HG02870 (cell line): ENCODE data around the gene EGLN2.
"Not testable (repeated sequence)": the region's sequence is repeated elsewhere in the genome, so short reads cannot be mapped to it uniquely, and the experiment has no call there.

Experiments used
- ATAC-seq: cut with Tn5 transposase; IDR thresholded peaks from one replicate; pipeline ENCODE4 v1.9.1; 2021; ENCODE audit warnings: mild to moderate bottlenecking, moderate library complexity; ENCODE audit not compliant: unreplicated experiment

Gene EGLN2

DNA sequence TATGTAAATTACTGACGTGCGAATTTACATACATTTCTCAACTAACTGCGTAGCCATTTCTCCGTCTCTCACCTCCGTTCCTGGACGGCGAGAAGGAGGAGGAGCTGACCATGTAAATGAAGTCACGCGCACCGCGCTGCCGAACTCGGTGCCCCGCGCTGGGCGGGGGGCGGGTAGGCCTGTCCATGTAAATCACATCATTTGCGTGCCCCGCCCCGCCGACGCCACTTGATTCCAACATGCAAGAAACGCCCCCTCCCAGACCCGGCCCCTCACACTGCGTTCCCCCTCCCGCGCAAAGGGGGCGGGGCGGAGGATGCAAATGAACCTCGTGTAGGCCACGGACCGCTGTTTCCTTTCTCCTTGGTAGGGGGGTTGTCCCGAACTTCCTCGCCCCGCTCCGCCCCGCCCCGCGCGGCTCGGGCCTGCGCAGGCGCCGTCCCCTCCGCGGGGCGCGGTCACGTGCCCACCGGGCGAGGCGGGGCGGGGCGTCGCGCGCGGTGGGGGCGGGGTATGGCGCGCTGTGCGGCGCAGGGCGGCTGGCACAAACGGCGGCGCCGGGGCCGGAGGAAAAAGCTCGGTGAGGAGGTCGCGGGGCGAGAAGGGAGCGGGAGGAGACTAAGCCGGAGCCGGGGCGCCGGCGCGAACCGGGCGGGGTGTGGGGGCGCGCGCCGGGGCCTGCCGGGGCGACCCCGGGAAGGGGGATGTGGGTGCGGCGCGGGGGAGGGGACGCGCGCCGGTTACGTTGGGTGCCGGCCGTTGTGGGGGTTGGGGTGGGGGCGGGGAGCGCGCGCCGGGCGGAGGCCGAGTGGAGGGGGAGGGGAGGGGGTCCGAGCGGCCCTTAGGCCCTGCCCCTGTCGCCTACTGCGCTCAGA, at the start of gene EGLN2:
EGLN2 (plus strand) TSS at position 509 of the 875 bp plus-strand sequence. CDS start 1,382 bp downstream, outside the sequence.
- peak; percentile 71 for ATAC-seq

DNA sequence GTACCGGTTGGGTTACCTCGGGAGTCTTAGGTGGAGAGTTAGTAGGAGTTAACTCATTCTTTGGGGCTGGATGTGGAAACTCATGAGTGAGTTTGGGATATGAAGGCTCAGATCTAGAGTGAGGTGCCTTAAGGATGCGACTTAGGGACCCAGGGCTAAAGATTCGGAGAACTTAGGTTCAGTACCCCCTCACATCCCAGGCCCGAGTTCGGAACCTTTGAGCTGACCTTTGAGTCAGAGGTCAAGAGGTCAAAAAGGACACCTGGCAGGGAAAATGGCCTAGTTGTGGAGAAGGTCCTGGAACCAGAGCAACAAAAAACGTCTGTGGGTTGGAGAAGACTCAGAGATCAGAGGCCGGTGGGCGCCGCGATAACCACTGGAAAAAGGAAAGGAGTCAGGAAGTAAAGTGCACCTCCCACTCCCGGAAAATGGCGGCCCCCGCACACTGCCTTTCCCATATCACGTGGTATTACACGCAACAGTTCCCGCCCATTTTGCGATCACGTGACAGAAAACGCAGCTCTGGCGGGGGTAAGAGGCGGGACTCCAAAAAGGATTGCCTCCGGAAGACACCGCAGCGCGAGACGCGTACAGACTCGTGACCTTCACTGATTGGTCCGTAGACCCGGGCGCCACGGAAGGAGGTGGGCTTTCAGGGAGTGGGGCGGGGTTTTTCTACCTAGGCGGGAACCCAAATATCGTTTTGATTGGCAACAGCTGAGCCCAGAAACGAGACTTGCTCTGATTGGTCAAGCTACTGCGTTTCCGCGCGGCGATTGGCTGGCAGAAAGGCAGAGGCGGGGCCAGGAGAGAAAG, 48.7 kb upstream of the EGLN2 start, which contains the start of gene ACTMAP:
ACTMAP (minus strand) TSS at position 420 of the 816 bp plus-strand sequence. CDS start 674 bp downstream, outside the sequence.
- ATAC-seq = peak; percentile 89

GRCh38 chr19:40750874-40751537, 48.0 kb upstream of the EGLN2 start, which contains the start of gene SNRPA:
SNRPA (plus strand) TSS chr19:40751203; CDS start chr19:40751409, 206 bp downstream.
- peak; percentile 51 for ATAC-seq

- ATAC-seq = no peak
Measured at GRCh38 chr19:40752257-40752781, 46.7 kb upstream of the EGLN2 start.

- no peak for ATAC-seq
Measured at GRCh38 chr19:40754611-40755247, 44.3 kb upstream of the EGLN2 start.

GRCh38 chr19:40755248-40755624, 43.8 kb upstream of the EGLN2 start:
- ATAC-seq = no peak

- no peak for ATAC-seq
Measured at GRCh38 chr19:40755791-40756190, 43.2 kb upstream of the EGLN2 start.

- ATAC-seq = no peak
Measured at GRCh38 chr19:40756502-40757110, 42.4 kb upstream of the EGLN2 start.

- no peak for ATAC-seq
Measured at GRCh38 chr19:40758491-40758890, 40.5 kb upstream of the EGLN2 start.

DNA sequence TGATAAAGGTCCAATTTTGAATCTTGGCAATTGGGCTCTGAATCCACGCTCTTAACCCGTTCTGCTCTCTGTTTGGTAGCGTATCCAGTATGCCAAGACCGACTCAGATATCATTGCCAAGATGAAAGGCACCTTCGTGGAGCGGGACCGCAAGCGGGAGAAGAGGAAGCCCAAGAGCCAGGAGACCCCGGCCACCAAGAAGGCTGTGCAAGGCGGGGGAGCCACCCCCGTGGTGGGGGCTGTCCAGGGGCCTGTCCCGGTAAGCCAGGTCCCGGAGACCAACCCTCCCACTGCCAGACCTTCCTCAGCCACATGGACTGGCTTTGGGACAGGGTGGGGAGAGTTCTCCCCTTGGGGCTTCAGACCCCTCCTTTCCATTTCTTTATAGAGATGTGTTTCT, 39.6 kb upstream of the EGLN2 start:
- no peak for ATAC-seq

- ATAC-seq = no peak
Measured at GRCh38 chr19:40762754-40763470, 36.1 kb upstream of the EGLN2 start.

- ATAC-seq = no peak
Measured at GRCh38 chr19:40763526-40763925, 35.5 kb upstream of the EGLN2 start.

DNA sequence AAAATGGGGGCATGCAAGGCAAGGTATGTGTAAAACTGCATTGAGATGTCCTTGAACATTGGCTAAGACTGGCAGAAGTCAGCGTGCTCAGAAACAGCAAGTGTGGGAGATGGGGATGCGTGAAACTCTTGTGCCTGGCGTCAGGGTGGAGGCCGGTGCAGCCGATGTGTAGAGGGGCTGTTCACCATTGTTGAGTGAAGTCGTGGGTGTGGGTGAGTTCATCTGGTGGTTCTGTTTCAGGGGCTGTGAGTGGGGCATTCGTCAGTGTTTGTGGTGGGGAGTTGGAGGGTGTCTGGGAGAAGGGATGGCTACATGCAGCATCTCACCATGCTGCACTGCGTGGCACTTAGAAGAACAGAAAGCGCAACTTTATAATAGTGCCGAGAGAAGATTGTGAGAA, 35.0 kb upstream of the EGLN2 start:
- no peak for ATAC-seq

DNA sequence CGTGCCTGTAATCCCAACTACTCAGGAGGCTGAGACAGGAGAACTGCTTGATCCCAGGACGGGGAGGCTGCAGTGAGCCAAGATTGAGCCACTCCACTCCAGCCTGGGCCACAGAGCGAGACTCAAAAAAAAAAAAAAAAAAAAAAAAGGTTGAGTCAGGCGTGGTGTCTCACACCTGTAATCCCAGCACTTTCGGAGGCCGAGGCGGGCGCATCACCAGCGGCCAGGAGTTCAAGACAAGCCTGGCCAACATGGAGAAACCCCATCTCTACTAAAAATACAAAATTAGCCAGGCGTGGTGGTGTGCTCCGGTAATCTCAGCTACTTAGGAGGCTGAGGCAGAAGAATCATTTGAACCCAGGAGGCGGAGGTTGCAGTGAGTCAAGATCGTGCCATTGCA, 32.6 kb upstream of the EGLN2 start:
- ATAC-seq = not testable (repeated sequence)

- ATAC-seq = no peak
Measured at GRCh38 chr19:40768869-40769268, 30.1 kb upstream of the EGLN2 start.

- not testable (repeated sequence) for ATAC-seq
Measured at GRCh38 chr19:40771101-40771862, 27.7 kb upstream of the EGLN2 start.

DNA sequence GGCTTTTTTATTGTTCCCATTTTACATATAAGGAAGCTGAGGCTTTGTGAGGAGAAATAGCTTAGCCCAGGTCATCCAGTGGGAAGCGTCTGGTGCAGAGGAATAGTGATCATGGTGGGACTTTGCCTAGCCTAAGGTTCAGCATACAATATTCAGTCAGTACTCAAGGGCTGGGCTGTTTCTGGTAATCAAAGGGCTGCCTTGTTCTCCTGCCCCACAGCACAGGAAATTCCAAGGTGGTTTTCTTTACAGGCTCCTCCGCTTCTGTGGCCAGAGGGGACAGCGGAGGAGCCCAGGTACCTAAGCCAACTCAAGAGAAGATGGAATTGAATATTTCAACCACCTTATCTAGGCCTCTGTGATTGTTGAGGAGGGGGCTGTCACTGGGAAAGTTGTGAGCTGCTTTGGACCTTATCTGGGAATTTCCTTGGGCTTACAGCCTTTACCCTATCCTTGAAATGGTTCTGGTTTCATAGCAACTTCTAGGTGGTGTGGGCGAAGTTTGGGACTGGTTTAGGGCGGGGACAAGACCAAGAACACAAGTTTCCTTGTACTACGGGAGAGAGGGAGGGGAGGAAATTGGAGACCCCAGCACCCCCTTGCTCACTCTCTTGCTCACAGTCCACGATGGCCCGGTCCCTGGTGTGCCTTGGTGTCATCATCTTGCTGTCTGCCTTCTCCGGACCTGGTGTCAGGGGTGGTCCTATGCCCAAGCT, 23.9 kb upstream of the EGLN2 start, which contains the start of gene MIA:
MIA (plus strand) TSS at position 606 of the 716 bp plus-strand sequence; CDS start at position 628, 22 bp downstream.
- no peak for ATAC-seq

DNA sequence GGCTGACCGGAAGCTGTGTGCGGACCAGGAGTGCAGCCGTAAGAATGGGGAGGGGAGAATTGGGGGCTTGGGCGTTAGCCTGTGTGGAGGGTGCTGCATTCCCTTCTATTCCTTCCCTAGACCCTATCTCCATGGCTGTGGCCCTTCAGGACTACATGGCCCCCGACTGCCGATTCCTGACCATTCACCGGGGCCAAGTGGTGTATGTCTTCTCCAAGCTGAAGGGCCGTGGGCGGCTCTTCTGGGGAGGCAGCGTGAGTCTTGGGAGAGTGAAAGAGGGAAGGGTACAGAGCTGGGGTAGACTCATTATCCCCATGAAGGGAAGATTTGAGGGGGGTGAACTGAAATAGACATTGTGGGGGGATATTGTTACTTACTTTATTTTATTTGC, 23.4 kb upstream of the EGLN2 start:
- no peak for ATAC-seq
